Ovary (tissue), 9 donors: ENCODE data around the gene HYAL3. TPM values are rescaled to one million over a fixed set of nuclear protein-coding genes. Genes with fewer than 3 reads are reported as not detected.

Experiments
- DNase-seq, 5 donors: peaks; one replicate each; pipeline ENCODE4 v3.0.0-alpha.2; 2019 to 2020
- H3K27ac ChIP-seq, 2 donors: fragments of 200-600 bp; one replicate each; pipeline versions ENCODE4 v1.5.1 to v1.8.0; 2019 to 2022
- H3K27me3 ChIP-seq: fragments of 200-600 bp; one replicate; pipeline ENCODE4 v1.8.0; 2022
- H3K36me3 ChIP-seq: fragments of 200-600 bp; sonication (generic); one replicate; pipeline ENCODE4 v1.5.1; 2019
- H3K4me1 ChIP-seq: one replicate; pipeline ENCODE4 v1.8.1; 2013; ENCODE audit warnings: mild to moderate bottlenecking, moderate library complexity; ENCODE audit not compliant: insufficient read depth
- H3K4me3 ChIP-seq: fragments of 200-600 bp; sonication (generic); one replicate; pipeline ENCODE4 v1.5.1; 2017
- H3K9me3 ChIP-seq, 2 donors: fragments of 200-600 bp in 1 of 2; sonication (generic) in 1 of 2; one replicate each; pipeline versions ENCODE4 v1.5.1 to v1.8.1; 2013 to 2019; ENCODE audit warnings: mild to moderate bottlenecking in 1 of 2, moderate library complexity in 1 of 2
- CTCF ChIP-seq, 3 donors: fragments of 450-650 bp in 2 of 3; fragments of 200-600 bp in 1 of 3; IDR thresholded peaks; one replicate each; pipeline versions ENCODE4 v1.5.1 to v1.8.0; 2016 to 2022; ENCODE audit warnings: antibody characterized with exemption in 3 of 3, mild to moderate bottlenecking in 1 of 3
- EP300 ChIP-seq: sonication (generic); formaldehyde crosslinking; IDR thresholded peaks from one replicate; pipeline ENCODE4 v1.6.1; 2017; ENCODE audit warnings: antibody characterized with exemption
- POLR2A ChIP-seq: fragments of 450-650 bp; IDR thresholded peaks from one replicate; pipeline ENCODE4 v1.6.1; 2017; ENCODE audit warnings: antibody characterized with exemption, mild to moderate bottlenecking, moderate library complexity
- WGBS, 3 donors: extraction: QIAGEN DNeasy Blood & Tissue Kit in 1 of 3; methylation state at CpG; one replicate each; pipeline versions ENCODE4 v1.1.5 to v1.1.7; 2013 to 2017; 5-methylcytosine and 5-hydroxymethylcytosine counted together
- intact Hi-C, 4 donors: fragments of 100-400 bp; cut with DNase I; formaldehyde crosslinking; loops; one replicate each; pipeline versions ENCODE4 v1.11.0 to v1.15.1; 2022 to 2023
- polyA plus RNA-seq, 2 donors: library from polyadenylated mRNA; stranded (reverse); fragments of 200-250 nt in 1 of 2; fragments of 350-450 nt in 1 of 2; fragmentation: Illumina TruSeq in 1 of 2; extraction: RNeasy Lipid Tissue Mini Kit (QIAGEN cat#74804) in 1 of 2; gene quantifications; one replicate each; pipeline ENCODE4 v1.2.3, GENCODE V29; 2013 to 2014
- total RNA-seq, 7 donors: library from RNA; depleted of rRNA in 2 of 7; stranded (reverse); fragments of >200 nt in 2 of 7; fragmentation: NEBNext Ultra II Directional in 3 of 7; extraction: Animal tissue kit (Norgen Biotek cat#: 25700) in 3 of 7; gene quantifications; one replicate each; pipeline versions ENCODE4 v1.1.0 to v1.2.4, GENCODE V29; 2016 to 2023
- donor health status: DM: no; HTN: no; CAD: no; lungs with moderate emphysema.
- donor health status: DM: no; HTN: no; CAD: no.
- donor health status: Bipolar disorder and iron deficiency.
- donor health status: DM: yes; HTN: yes; CAD: no.
- donor health status: DM: no; HTN: no; CAD: no.
- donor health status: DM: yes; HTN: yes; CAD: no.

The HYAL3 gene
- total and polyA plus RNA-seq, 9 donors: 0.58 to 4.3 (median 1.9) TPM

GRCh38 chr3:50331364-50331907, 32.2 kb upstream of the HYAL3 start:
- Histone ChIP-seq H3K4me1 (peaks cover 10% of the 10 kb centered on the region), H3K9me3 (no peaks in the 10 kb centered on the region), H3K27ac (no peak overlapping the region), H3K27me3 (no peaks in the 10 kb centered on the region), H3K36me3 (no peaks in the 10 kb centered on the region), H3K4me3 (no peak overlapping the region)
- 94 to 95% (median 94%) methylated on average over 19 of the region's 19 CpGs for WGBS, 3 donors
- DNase-seq: no peak
- intact Hi-C loops: no loop called here
- no peak for TF ChIP-seq CTCF (IDR thresholded peaks at IDR 0.05)
- no peak for TF ChIP-seq EP300
- no peak for TF ChIP-seq POLR2A

- no peaks in the 10 kb centered on the region for H3K36me3 ChIP-seq
- no peaks in the 10 kb centered on the region for H3K9me3 ChIP-seq
- H3K4me1 ChIP-seq: peaks cover 8% of the 10 kb centered on the region
- TF ChIP-seq CTCF (IDR thresholded peaks at IDR 0.05) (no peak), EP300 (no peak), POLR2A (no peak)
- no peak overlapping the region for H3K27ac ChIP-seq
- WGBS, 3 donors: 83 to 88% (median 86%) methylated on average over 10 of the region's 10 CpGs
- no peaks in the 10 kb centered on the region for H3K27me3 ChIP-seq
- intact Hi-C loops: no loop called here
- no peak for DNase-seq
- no peak overlapping the region for H3K4me3 ChIP-seq
Observed at GRCh38 chr3:50330330-50330729, 31.1 kb upstream of the HYAL3 start.

- Histone ChIP-seq H3K36me3 (no peaks in the 10 kb centered on the region), H3K4me3 (peak within 1 kb of the TSS; percentile 84)
- WGBS, 3 donors: 1 to 2% (median 1%) methylated on average over 43 to 55 of the region's 55 CpGs
Observed at GRCh38 chr3:50327943-50328691, 28.9 kb upstream of the HYAL3 start, which contains the start of gene TUSC2. Gene TUSC2, minus strand, starts transcription at chr3:50328223. Its CDS starts 124 bp downstream, at chr3:50328099.

GRCh38 chr3:50327129-50327528, 27.9 kb upstream of the HYAL3 start:
- TF ChIP-seq POLR2A (no peak), EP300 (no peak), CTCF (IDR thresholded peaks at IDR 0.05) (no peak)
- Histone ChIP-seq H3K4me3 (peak overlapping the region; percentile 84), H3K9me3 (no peaks in the 10 kb centered on the region), H3K27ac (peak overlapping the region in 1 of 2 donors; percentile 34), H3K27me3 (no peaks in the 10 kb centered on the region), H3K4me1 (peaks cover 9% of the 10 kb centered on the region), H3K36me3 (no peaks in the 10 kb centered on the region)
- intact Hi-C loops: loop anchor here in 1 of 4 donors (10.0 kb wide), 1 partner anchor 62 kb away; the partner anchor contains the start of gene SEMA3B
- WGBS, 3 donors: 58 to 65% (median 65%) methylated on average over 4 of the region's 4 CpGs
- peak in 1 of 5 donors; percentile 28 for DNase-seq

More at GRCh38 chr3:50327943-50328691, 28.9 kb upstream of the HYAL3 start, which contains the start of gene TUSC2:
- Histone ChIP-seq H3K9me3 (no peaks in the 10 kb centered on the region), H3K27me3 (no peaks in the 10 kb centered on the region), H3K27ac (peak within 1 kb of the TSS; percentile 34 to 60), H3K4me1 (peaks cover 6% of the 10 kb centered on the region)
- peak; percentile 95 to 98 (median 97) for DNase-seq
- intact Hi-C loops: loop anchor here in 1 of 4 donors (10.0 kb wide), 1 partner anchor 63 kb away; the partner anchor contains the start of gene SEMA3B
- TF ChIP-seq POLR2A (peak; percentile 66), CTCF (IDR thresholded peaks at IDR 0.05) (no peak)
